ENCODE results near the gene CMYA5.

DNA sequence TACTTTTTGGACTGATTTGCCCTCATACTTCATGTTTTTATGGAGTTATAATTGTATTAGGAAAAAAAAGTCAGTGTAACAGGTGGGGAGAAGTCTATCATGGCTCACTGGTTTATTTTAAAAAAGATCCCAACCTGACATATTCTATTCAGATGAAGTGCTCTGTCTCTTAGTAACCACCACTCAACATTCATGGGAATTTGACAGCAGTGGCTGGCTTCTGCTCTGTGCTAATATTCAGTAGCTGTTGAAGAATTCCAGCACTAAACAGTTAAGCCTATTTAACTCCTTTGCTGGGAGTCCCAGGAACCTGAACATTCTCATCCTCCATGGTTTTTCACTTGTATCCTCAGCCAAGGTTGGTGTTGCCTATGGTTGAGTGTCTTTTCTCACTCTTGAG lies 23.1 kb downstream of the CMYA5 start:
- no peak for TF ChIP-seq EZH2 (IDR thresholded peaks at IDR 0.05)
- no peak for TF ChIP-seq FOXP2 (optimal IDR thresholded peaks at IDR 0.05; ENCODE audit: control extremely low read depth, extremely low read length, insufficient read depth)

All from SK-N-MC (cell line).